K562 (cell line): ENCODE measurements around the gene RNF217. TPM values are rescaled to one million over a fixed set of nuclear protein-coding genes. Genes with fewer than 3 reads are reported as not detected.

Experiments used
- ATAC-seq: fragments of 200-7000 bp; cut with Tn5 transposase; 3 replicates; pipeline ENCODE4 v1.9.1; 2020; ENCODE audit warnings: moderate library complexity
- BruUV-seq: library from RNA; stranded (reverse); fragments of 400-500 nt; replicated peaks from 2 replicates; lab custom pipeline; 2021; lab: Mats Ljungman, UMichigan
- CTCF ChIA-PET: fragments of 300-600 bp; formaldehyde crosslinking; extraction: SDS; loops from one replicate; lab custom pipeline; 2021; ENCODE audit warnings: low intra/inter-chr PET ratio; lab: Yijun Ruan, JAX
- POLR2A ChIA-PET: fragments of 300-600, 350-650 bp; sonication (Branson Sonifier 250); formaldehyde crosslinking; extraction: SDS; loops from one replicate; lab custom pipeline; 2021; ENCODE audit warnings: antibody characterized with exemption, inconsistent platforms; lab: Yijun Ruan, JAX
- DNase-seq, 4 experiments: peaks; one replicate each; pipeline versions ENCODE4 v3.0.0 to v3.0.0-alpha.2; 2011 to 2018; ENCODE audit warnings: low spot score in 3 of 4, mixed read lengths in 3 of 4; ENCODE audit errors: extremely low read depth in 1 of 4
- FAIRE-seq: peaks from 2 replicates; lab custom pipeline; 2011; peaks lifted over from hg19 to GRCh38; lab: Jason Lieb, UNC
- H2AFZ ChIP-seq: 2 replicates; pipeline ENCODE4 v1.6.0; 2011; ENCODE audit warnings: low read depth, low read length, control low read depth, inconsistent platforms
- H3K27ac ChIP-seq: fragments of 200-600 bp; 3 replicates; pipeline ENCODE4 v1.8.0; 2011; ENCODE audit warnings: low read depth, mild to moderate bottlenecking, control low read depth, inconsistent platforms, low read length, moderate library complexity, mixed read lengths; ENCODE audit errors: extremely low read depth
- H3K27me3 ChIP-seq, 2 experiments: fragments of 300-600 bp in 1 of 2; 2 replicates in 1 of 2; 3 replicates in 1 of 2; pipeline versions ENCODE4 v1.6.0 to v1.8.0; 2011; ENCODE audit warnings: inconsistent platforms in 2 of 2, low read length in 2 of 2, mild to moderate bottlenecking in 1 of 2, mixed read lengths in 1 of 2, moderate library complexity in 1 of 2; ENCODE audit not compliant: control insufficient read depth in 2 of 2, insufficient read depth in 2 of 2
- H3K36me3 ChIP-seq: fragments of 300-600 bp; 3 replicates; pipeline ENCODE4 v1.8.0; 2011; ENCODE audit warnings: mild to moderate bottlenecking, low read length, inconsistent platforms; ENCODE audit not compliant: control insufficient read depth, insufficient read depth
- H3K4me1 ChIP-seq, 2 experiments: fragments of 200-600 bp in 1 of 2; replicated peaks in 1 of 2; 2 replicates in 1 of 2; 3 replicates in 1 of 2; pipeline versions ENCODE4 v1.5.1 to v1.8.0; 2011; ENCODE audit warnings: inconsistent platforms in 2 of 2, low read length in 2 of 2, mild to moderate bottlenecking in 1 of 2, mixed read lengths in 1 of 2, moderate library complexity in 1 of 2; ENCODE audit not compliant: control insufficient read depth in 2 of 2, insufficient read depth in 2 of 2
- H3K4me2 ChIP-seq: 2 replicates; pipeline ENCODE4 v1.6.1; 2011; ENCODE audit warnings: low read length, control low read depth, inconsistent platforms, mixed read lengths; ENCODE audit not compliant: insufficient read depth
- H3K4me3 ChIP-seq: fragments of 200-600 bp; sonication (generic), shearing (Covaris generic); 2 replicates; pipeline ENCODE4 v1.5.1; 2016; ENCODE audit warnings: control low read depth, inconsistent platforms
- H3K79me2 ChIP-seq: fragments of 200-600 bp; 3 replicates; pipeline ENCODE4 v1.8.0; 2011; ENCODE audit warnings: low read length, inconsistent platforms; ENCODE audit not compliant: control insufficient read depth, insufficient read depth
- H3K9ac ChIP-seq, 2 experiments: 2 replicates each; pipeline versions ENCODE4 v1.6.0 to v1.6.1; 2011; ENCODE audit warnings: low read depth in 2 of 2, low read length in 2 of 2, control low read depth in 1 of 2, inconsistent platforms in 1 of 2, mild to moderate bottlenecking in 1 of 2, mixed read lengths in 1 of 2; ENCODE audit not compliant: insufficient read depth in 1 of 2
- H3K9me1 ChIP-seq: one replicate; pipeline ENCODE4 v1.6.0; 2011; ENCODE audit warnings: inconsistent platforms, mild to moderate bottlenecking, low read length, moderate library complexity; ENCODE audit not compliant: control insufficient read depth, insufficient read depth
- H3K9me3 ChIP-seq: replicated peaks from 2 replicates; pipeline ENCODE4 v1.5.1; 2011; ENCODE audit warnings: low read depth, low read length, inconsistent platforms; ENCODE audit not compliant: control insufficient read depth, insufficient read depth
- H4K20me1 ChIP-seq: replicated peaks from 2 replicates; pipeline ENCODE4 v1.6.1; 2011; ENCODE audit warnings: low read length, inconsistent platforms, mixed read lengths; ENCODE audit not compliant: control insufficient read depth, insufficient read depth
- ATF4 ChIP-seq: fragments of 450-650 bp; formaldehyde crosslinking; IDR thresholded peaks from 2 replicates; pipeline ENCODE4 v1.4.0; 2022; ENCODE audit warnings: mild to moderate bottlenecking, moderate library complexity
- C11orf30 ChIP-seq: fragments of 450-650 bp; IDR thresholded peaks from 2 replicates; pipeline ENCODE4 v1.6.1; 2016; ENCODE audit warnings: low read depth, mild to moderate bottlenecking
- STAG1 ChIP-seq: sonication (generic); formaldehyde crosslinking; IDR thresholded peaks from 2 replicates; pipeline ENCODE4 v1.5.0; 2020; ENCODE audit warnings: missing genetic modification reagents, borderline replicate concordance
- ZNF316 ChIP-seq: fragments of 450-650 bp; IDR thresholded peaks from 2 replicates; pipeline ENCODE4 v1.6.1; 2016
- ZNF347 ChIP-seq: fragments of 450-650 bp; formaldehyde crosslinking; IDR thresholded peaks from 2 replicates; pipeline ENCODE4 v1.4.0; 2020; ENCODE audit warnings: low read depth, mild to moderate bottlenecking, moderate library complexity
- ZNF584 ChIP-seq: fragments of 200-800 bp; sonication (Bioruptor generic); IDR thresholded peaks from 2 replicates; pipeline ENCODE4 v1.6.1; 2016; ENCODE audit warnings: low read depth, mild to moderate bottlenecking, missing genetic modification characterization, missing compliant biosample characterization
- WGBS: fragments of 100-300 bp; shearing (Covaris generic); methylation state at CpG from one replicate; pipeline ENCODE4 v1.1.6; 2016; ENCODE audit warnings: low coverage, mixed read lengths; ENCODE audit not compliant: insufficient coverage; ENCODE audit errors: missing lambda C conversion rate; 5-methylcytosine and 5-hydroxymethylcytosine counted together
- in situ Hi-C: fragments of 300-500 bp; cut with MboI; formaldehyde crosslinking; loops from 4 replicates; pipeline ENCODE4 v1.15.0; 2018; ENCODE audit warnings: inconsistent platforms, mixed read lengths
- intact Hi-C: fragments of 100-400 bp; cut with micrococcal nuclease; formaldehyde crosslinking; loops from 2 replicates; pipeline ENCODE4 v1.14.2; 2022
- polyA plus RNA-seq, 8 experiments: library from polyadenylated mRNA; depleted of rRNA in 4 of 8; stranded (reverse) in 5 of 8; unstranded in 3 of 8; fragments of >200 nt; fragmentation: Nextera tagmentation in 2 of 8; fragmentation: Illumina TruSeq in 1 of 8; extraction: Ambion mirVana in 2 of 8; extraction: Trizol in 1 of 8; gene quantifications; 2 replicates each; pipeline versions ENCODE4 v1.2.1 to v1.2.3, GENCODE V29; 2011 to 2014; ENCODE audit warnings: inconsistent platforms in 1 of 8, missing spikeins in 1 of 8
- total RNA-seq, 7 experiments: library from RNA; depleted of rRNA in 6 of 7; stranded (reverse); fragments of >200 nt in 6 of 7; fragmentation: Illumina TruSeq in 2 of 7; extraction: Trizol in 2 of 7; gene quantifications; 2 replicates each; pipeline versions ENCODE4 v1.2.1 to v1.2.3, GENCODE V29; 2011 to 2021; ENCODE audit warnings: low replicate concordance in 1 of 7

RNF217 gene
- total and polyA plus RNA-seq, 9 of the 15 experiments (the other 6 are each of a cell fraction or from before 2014, with no cell fraction given): 2.9 to 25.6 (median 12.0) TPM

GRCh38 chr6:125015152-125015551 is 52.9 kb downstream of the RNF217 start:
- peaks cover 16% of the 10 kb centered on the region; the same call in 2 of the 3 replicates for H3K36me3 ChIP-seq
- peak; percentile 86 for TF ChIP-seq C11orf30
- TF ChIP-seq ZNF316: peak; percentile 93
- no peak for TF ChIP-seq ZNF347 (CRISPR knock-in tag)
- ATAC-seq (no peak), FAIRE-seq (no peak), DNase-seq (no peak)
- H3K27me3 ChIP-seq: no peaks in the 10 kb centered on the region
- peaks cover 3 to 20% of the 10 kb centered on the region in 2 experiments; a peak in 4 of 5 replicates for H3K4me1 ChIP-seq
- no TSS peak for BruUV-seq
- H3K9me3 ChIP-seq: no peaks in the 10 kb centered on the region
- POLR2A ChIA-PET: interaction anchor here (1.8 kb wide), 1 partner anchor 12 kb away, joined by 7 read pairs; no protein-coding TSS in a partner anchor
- 84% methylated on average over 4 of the region's 4 CpGs for WGBS
- H3K79me2 ChIP-seq: peaks cover 25% of the 10 kb centered on the region; the same call in 2 of the 3 replicates
- H4K20me1 ChIP-seq: no peaks in the 10 kb centered on the region
- H3K4me3 ChIP-seq: no peak overlapping the region
- H3K9me1 ChIP-seq: no peaks in the 10 kb centered on the region
- H3K27ac ChIP-seq: no peak overlapping the region
- in situ Hi-C loops: no loop called here
- CTCF ChIA-PET: no interaction called here
- H3K9ac ChIP-seq: no peak overlapping the region
- intact Hi-C loops: loop anchor here (2.0 kb wide), 1 partner anchor 50 kb away; no protein-coding TSS in a partner anchor
- no peak overlapping the region for H3K4me2 ChIP-seq
- no peak overlapping the region for H2AFZ ChIP-seq

GRCh38 chr6:125018136-125018535 is 55.9 kb downstream of the RNF217 start:
- TF ChIP-seq STAG1 (CRISPR knock-in tag) (no peak), ATF4 (no peak), ZNF584 (no peak)
- in situ Hi-C loops (no loop called here), intact Hi-C loops (no loop called here)
- H3K36me3 ChIP-seq: peaks cover 10% of the 10 kb centered on the region; the same call in 2 of the 3 replicates
- ATAC-seq (no peak), FAIRE-seq (no peak), DNase-seq (no peak)
- no peak overlapping the region for H3K27ac ChIP-seq
- no TSS peak for BruUV-seq
- ChIA-PET CTCF (no interaction called here), POLR2A (interaction anchor here (1.7 kb wide), 1 partner anchor 86 kb away, joined by 4 read pairs; no protein-coding TSS in a partner anchor)
- peaks cover 6 to 24% of the 10 kb centered on the region in 2 experiments; a peak in 4 of 5 replicates for H3K4me1 ChIP-seq
- H3K4me3 ChIP-seq: no peak overlapping the region
- no peak overlapping the region for H3K4me2 ChIP-seq
- no peaks in the 10 kb centered on the region for H3K27me3 ChIP-seq
- no peaks in the 10 kb centered on the region for H4K20me1 ChIP-seq
- no peaks in the 10 kb centered on the region for H3K9me1 ChIP-seq
- H2AFZ ChIP-seq: no peak overlapping the region
- no peaks in the 10 kb centered on the region for H3K9me3 ChIP-seq
- H3K9ac ChIP-seq: no peak overlapping the region
- peaks cover 29% of the 10 kb centered on the region; the same call in 2 of the 3 replicates for H3K79me2 ChIP-seq
